GM13977 (cell line): ENCODE data around the gene ACYP2.

ENCODE experiments used
- DNase-seq: peaks from one replicate; pipeline ENCODE4 v3.0.0; 2012; ENCODE audit warnings: low spot score
- CTCF ChIP-seq: IDR thresholded peaks from 2 replicates; pipeline ENCODE4 v1.5.1; 2012; ENCODE audit warnings: mild to moderate bottlenecking, control low read depth; ENCODE audit not compliant: insufficient read depth; ENCODE audit errors: extremely low read depth, missing control alignments
- in situ Hi-C: fragments of 300-500 bp; cut with MboI; formaldehyde crosslinking; loops from one replicate; pipeline ENCODE4 v1.12.0; 2022; ENCODE audit warnings: low sequenced_read_pairs, low pct_unique_long_range_greater_than_20kb, mixed read lengths, inconsistent platforms; ENCODE audit not compliant: unreplicated experiment

ACYP2 gene

DNA sequence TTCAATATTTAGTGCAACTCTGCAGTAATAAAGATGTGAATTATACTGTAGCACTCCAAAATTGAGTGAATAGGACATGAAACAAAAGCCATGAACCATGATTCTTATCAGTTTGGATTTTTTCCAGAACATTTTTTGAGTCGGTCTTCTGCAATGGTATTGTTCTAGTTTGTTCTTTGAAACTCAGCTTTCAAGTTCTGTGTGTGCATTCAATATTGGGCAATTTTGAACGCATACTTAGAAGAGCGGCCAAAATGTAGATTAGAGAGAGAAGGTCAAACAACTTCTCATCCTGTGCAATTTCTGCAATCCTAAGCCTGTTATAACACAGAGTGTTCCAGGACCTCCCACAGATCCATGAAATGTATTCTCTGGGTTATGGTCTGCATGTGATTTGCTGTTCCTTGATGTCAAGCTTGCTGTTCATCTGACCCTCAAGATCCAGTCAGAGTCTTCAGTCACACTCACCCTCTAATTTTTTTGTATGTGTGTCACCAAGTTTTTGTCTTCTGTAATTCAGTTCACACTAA, 92.3 kb downstream of the ACYP2 start:
- DNase-seq = no peak
- TF ChIP-seq CTCF = no peak
- in situ Hi-C loops = no loop called here

- DNase-seq = no peak
- no peak for TF ChIP-seq CTCF
- in situ Hi-C loops = no loop called here
These were observed 93.2 kb downstream of the ACYP2 start for GRCh38 chr2:54208364-54209240.

DNA sequence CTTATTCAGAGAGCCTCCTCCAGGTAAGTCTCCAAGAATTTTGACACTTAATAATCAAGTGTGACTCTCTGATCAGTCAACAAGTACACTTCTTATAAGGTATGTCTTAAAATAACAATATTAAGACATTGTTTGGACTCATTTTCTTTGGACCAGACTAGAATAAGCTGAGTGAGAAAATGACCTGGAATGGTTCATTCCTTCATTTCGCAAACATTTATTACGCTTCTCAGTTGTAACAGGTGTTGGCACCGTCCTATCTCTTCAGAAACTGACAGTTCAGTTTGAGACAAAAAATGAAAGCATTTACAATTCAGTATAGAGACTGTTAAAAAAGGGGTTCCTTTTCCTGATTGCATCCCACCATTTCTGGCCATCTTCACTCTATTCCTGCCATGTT, 94.0 kb downstream of the ACYP2 start:
- in situ Hi-C loops = no loop called here
- DNase-seq = no peak
- TF ChIP-seq CTCF = no peak

GRCh38 chr2:54212456-54212855, 97.0 kb downstream of the ACYP2 start:
- in situ Hi-C loops = no loop called here
- no peak for DNase-seq
- no peak for TF ChIP-seq CTCF

DNA sequence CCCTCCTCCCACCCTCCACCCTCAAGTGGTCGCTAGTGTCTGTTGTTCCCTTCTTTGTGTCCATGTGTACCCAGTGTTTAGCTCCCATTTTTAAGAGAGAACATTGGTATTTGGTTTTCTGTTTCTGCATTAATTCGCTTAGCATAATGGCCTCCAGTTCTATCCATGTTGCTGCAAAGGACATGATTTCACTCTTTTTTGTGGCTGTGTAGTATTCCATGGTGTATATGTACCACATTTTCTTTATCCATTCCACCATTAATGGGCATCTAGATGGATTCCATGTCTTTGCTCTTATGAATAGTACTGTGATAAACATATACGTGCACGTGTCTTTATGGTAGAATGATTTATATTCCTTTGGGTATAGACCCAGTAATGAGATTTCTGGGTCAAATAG, 97.7 kb downstream of the ACYP2 start:
- in situ Hi-C loops = no loop called here
- no peak for TF ChIP-seq CTCF
- DNase-seq = no peak

DNA sequence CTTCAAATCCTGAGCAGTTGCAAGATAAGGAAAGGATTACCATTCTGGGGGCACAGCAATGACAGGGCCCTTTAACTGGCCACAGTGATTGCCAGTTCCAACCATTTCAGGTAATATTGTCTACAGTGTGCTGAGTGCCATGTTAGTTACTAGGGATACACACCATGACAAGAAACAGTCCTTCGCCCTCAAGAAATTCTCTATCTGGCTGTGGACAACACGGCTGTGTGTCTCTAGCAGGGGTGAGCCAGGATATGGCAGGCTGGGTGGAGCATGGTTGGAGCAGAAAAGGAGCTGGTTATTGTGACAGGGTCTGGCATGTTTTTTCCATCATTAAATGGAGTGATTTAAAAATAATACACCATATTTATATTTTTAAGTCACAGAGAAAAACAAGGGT, 109.6 kb downstream of the ACYP2 start:
- in situ Hi-C loops = no loop called here
- TF ChIP-seq CTCF = no peak
- no peak for DNase-seq
